HepG2 (cell line): Measurements from ENCODE around the gene OTUB2. TPM values are rescaled to one million over a fixed set of nuclear protein-coding genes. Genes with fewer than 3 reads are reported as not detected.

ENCODE experiments used
- BCL6 ChIP-seq: IDR thresholded peaks from 2 replicates; pipeline ENCODE4 v1.6.1; 2016; ENCODE audit warnings: missing genetic modification reagents, missing compliant biosample characterization
- CREBL2 ChIP-seq: sonication (generic); formaldehyde crosslinking; IDR thresholded peaks from 2 replicates; pipeline ENCODE4 v1.8.1; 2023; ENCODE audit warnings: missing genetic modification reagents, mild to moderate bottlenecking, borderline replicate concordance
- IRX3 ChIP-seq: sonication (generic); formaldehyde crosslinking; IDR thresholded peaks from 2 replicates; pipeline ENCODE4 v1.8.1; 2023; ENCODE audit warnings: mild to moderate bottlenecking, low read depth, missing genetic modification reagents, borderline replicate concordance
- JUND ChIP-seq: sonication (generic); formaldehyde crosslinking; IDR thresholded peaks from 2 replicates; pipeline ENCODE4 v1.8.0; 2022; ENCODE audit warnings: mild to moderate bottlenecking, missing genetic modification reagents
- KDM2A ChIP-seq: sonication (generic); formaldehyde crosslinking; IDR thresholded peaks from 2 replicates; pipeline ENCODE4 v1.4.0; 2020; ENCODE audit warnings: low read depth, missing genetic modification reagents, borderline replicate concordance
- MYC ChIP-seq: sonication (generic); formaldehyde crosslinking; IDR thresholded peaks from 2 replicates; pipeline ENCODE4 v1.9.0; 2021; ENCODE audit warnings: missing genetic modification reagents, borderline replicate concordance
- PRPF4 ChIP-seq: fragments of 200-400 bp; formaldehyde crosslinking; IDR thresholded peaks from 2 replicates; pipeline ENCODE4 v1.6.1; 2016; ENCODE audit warnings: low read length, low read depth; ENCODE audit not compliant: poor library complexity, severe bottlenecking
- RARG ChIP-seq: sonication (generic); formaldehyde crosslinking; IDR thresholded peaks from 2 replicates; pipeline ENCODE4 v1.4.0; 2020; ENCODE audit warnings: low read depth, mild to moderate bottlenecking, missing genetic modification reagents
- SATB2 ChIP-seq: sonication (generic); formaldehyde crosslinking; IDR thresholded peaks from 2 replicates; pipeline ENCODE4 v1.5.0; 2020; ENCODE audit warnings: missing genetic modification reagents
- SKI ChIP-seq: fragments of 450-650 bp; IDR thresholded peaks from one replicate; pipeline ENCODE4 v1.6.1; 2018; ENCODE audit warnings: mild to moderate bottlenecking; ENCODE audit not compliant: partially characterized antibody
- ZBED4 ChIP-seq: sonication (generic); formaldehyde crosslinking; IDR thresholded peaks from 2 replicates; pipeline ENCODE4 v1.4.0; 2020; ENCODE audit warnings: missing genetic modification reagents, borderline replicate concordance
- ZNF605 ChIP-seq: sonication (generic); formaldehyde crosslinking; IDR thresholded peaks from 2 replicates; pipeline ENCODE4 v1.8.0; 2022; ENCODE audit warnings: mild to moderate bottlenecking, missing genetic modification reagents
- ZNF644 ChIP-seq: IDR thresholded peaks from 2 replicates; pipeline ENCODE4 v1.6.1; 2016; ENCODE audit warnings: low read depth
- ZNF687 ChIP-seq: sonication (generic); formaldehyde crosslinking; IDR thresholded peaks from 2 replicates; pipeline ENCODE4 v1.5.1; 2020; ENCODE audit warnings: mild to moderate bottlenecking, missing genetic modification reagents, moderate library complexity
- ZSCAN12 ChIP-seq: sonication (generic); formaldehyde crosslinking; IDR thresholded peaks from 2 replicates; pipeline ENCODE4 v1.9.0; 2021; ENCODE audit warnings: mild to moderate bottlenecking, missing genetic modification reagents
- polyA plus RNA-seq, 8 experiments: library from polyadenylated mRNA; depleted of rRNA in 3 of 8; stranded (reverse) in 7 of 8; unstranded in 1 of 8; fragments of >200 nt; fragmentation: Illumina TruSeq in 4 of 8; extraction: Trizol in 4 of 8; gene quantifications; 2 replicates each; pipeline versions ENCODE4 v1.2.1 to v1.2.3, GENCODE V29; 2011 to 2016; ENCODE audit warnings: low read depth in 4 of 8, missing spikeins in 1 of 8, mixed read lengths in 1 of 8; ENCODE audit not compliant: insufficient read depth in 1 of 8
- total RNA-seq, 5 experiments: library from RNA; depleted of rRNA; stranded (reverse); fragments of >200 nt; fragmentation: Illumina TruSeq; extraction: Trizol; gene quantifications; 2 replicates each; pipeline ENCODE4 v1.2.3, GENCODE V29; 2016; ENCODE audit warnings: low read depth in 1 of 5
- TF ChIP-seq, protein P1 (sequence below): sonication (generic); formaldehyde crosslinking; IDR thresholded peaks from 2 replicates; pipeline ENCODE4 v1.4.0; 2020; ENCODE audit warnings: mild to moderate bottlenecking, missing genetic modification reagents
- TF ChIP-seq, protein P2 (sequence below): sonication (generic); formaldehyde crosslinking; IDR thresholded peaks from 2 replicates; pipeline ENCODE4 v1.4.0; 2020; ENCODE audit warnings: mild to moderate bottlenecking, missing genetic modification reagents

The OTUB2 gene
- total and polyA plus RNA-seq, 2 of the 13 experiments (the other 11 are each of a cell fraction or from before 2014, with no cell fraction given) = 2.2 to 2.4 TPM

DNA sequence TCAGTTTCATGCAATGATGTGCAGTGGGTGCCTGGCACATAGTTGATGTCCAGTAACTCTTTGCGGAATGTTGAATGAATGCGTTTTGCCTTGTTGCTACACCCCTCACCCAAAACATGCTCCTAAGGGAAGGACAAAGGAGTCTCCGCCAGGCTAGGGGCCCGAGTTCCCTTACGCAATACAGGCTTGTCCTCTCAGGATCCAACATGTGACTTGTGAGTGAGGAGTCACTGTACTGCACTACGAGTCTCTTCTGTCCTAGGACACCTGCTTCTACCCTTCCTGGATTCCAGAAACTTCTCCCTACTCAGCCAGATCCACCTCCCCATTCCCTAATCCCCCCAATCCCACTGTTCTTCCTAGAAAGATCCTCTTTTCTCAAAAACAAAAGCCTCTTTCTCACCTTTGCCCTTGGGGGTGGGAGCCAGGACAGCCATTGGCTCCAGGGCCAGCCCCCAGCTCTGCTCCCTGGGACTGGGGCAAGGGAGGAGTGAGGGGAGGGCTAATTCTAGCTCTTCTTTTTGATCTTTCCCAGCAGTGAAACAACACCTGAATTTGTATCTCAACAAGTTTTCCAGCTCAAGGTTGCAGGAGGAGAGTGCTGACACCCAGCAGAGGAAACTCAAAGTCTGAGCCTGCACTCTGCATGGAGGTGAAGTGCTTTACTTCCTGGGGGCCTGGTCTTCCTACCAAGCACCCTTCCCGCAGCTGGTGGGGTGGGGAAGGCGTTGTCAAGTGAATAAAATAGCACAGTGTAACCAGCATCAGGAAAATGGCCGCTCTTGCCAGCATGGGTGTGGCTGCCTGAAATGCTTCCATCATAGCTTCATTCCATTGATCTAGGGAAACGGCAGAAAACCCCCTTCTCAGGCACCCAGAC is 3.4 kb upstream of the OTUB2 start (continued):
- TF ChIP-seq ZNF687 (CRISPR knock-in tag) (peak; percentile 57), CREBL2 (CRISPR knock-in tag) (no peak), SKI (no peak), RARG (CRISPR knock-in tag) (no peak), BCL6 (CRISPR knock-in tag) (peak; percentile 81), ZNF644 (no peak), MYC (CRISPR knock-in tag) (peak; percentile 35; the same call in 1 of the 2 replicates), ZSCAN12 (CRISPR knock-in tag) (no peak), SATB2 (CRISPR knock-in tag) (no peak), JUND (no peak), ZBED4 (no peak), IRX3 (CRISPR knock-in tag) (no peak), PRPF4 (no peak), KDM2A (CRISPR knock-in tag) (no peak), ZNF605 (CRISPR knock-in tag) (peak; percentile 68; the same call in 1 of the 2 replicates)
- TF ChIP-seq, protein P1, sequence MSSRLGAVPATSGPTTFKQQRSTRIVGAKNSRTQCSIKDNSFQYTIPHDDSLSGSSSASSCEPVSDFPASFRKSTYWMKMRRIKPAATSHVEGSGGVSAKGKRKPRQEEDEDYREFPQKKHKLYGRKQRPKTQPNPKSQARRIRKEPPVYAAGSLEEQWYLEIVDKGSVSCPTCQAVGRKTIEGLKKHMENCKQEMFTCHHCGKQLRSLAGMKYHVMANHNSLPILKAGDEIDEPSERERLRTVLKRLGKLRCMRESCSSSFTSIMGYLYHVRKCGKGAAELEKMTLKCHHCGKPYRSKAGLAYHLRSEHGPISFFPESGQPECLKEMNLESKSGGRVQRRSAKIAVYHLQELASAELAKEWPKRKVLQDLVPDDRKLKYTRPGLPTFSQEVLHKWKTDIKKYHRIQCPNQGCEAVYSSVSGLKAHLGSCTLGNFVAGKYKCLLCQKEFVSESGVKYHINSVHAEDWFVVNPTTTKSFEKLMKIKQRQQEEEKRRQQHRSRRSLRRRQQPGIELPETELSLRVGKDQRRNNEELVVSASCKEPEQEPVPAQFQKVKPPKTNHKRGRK = no peak
- TF ChIP-seq, protein P2, sequence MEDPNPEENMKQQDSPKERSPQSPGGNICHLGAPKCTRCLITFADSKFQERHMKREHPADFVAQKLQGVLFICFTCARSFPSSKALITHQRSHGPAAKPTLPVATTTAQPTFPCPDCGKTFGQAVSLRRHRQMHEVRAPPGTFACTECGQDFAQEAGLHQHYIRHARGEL = no peak
